PC-9 (cell line): ENCODE results near the gene CWC22. TPM values are rescaled to one million over a fixed set of nuclear protein-coding genes. Genes with fewer than 3 reads are reported as not detected.
"Not testable (repeated sequence)": the region's sequence is repeated elsewhere in the genome, so short reads cannot be mapped to it uniquely, and the experiment has no call there.

ENCODE experiments used
- BruUV-seq: library from RNA; stranded (reverse); fragments of 400-500 nt; replicated peaks from 2 replicates; lab custom pipeline; 2021; lab: Mats Ljungman, UMichigan
- CTCF ChIA-PET: fragments of 300-600 bp; sonication (Branson Sonifier 250); formaldehyde crosslinking; loops from one replicate; lab custom pipeline; 2022; ENCODE audit warnings: antibody characterized with exemption; lab: Charles Lee
- POLR2A ChIA-PET: fragments of 300-600 bp; sonication (Branson Sonifier 250); formaldehyde crosslinking; loops from one replicate; lab custom pipeline; 2022; ENCODE audit warnings: antibody characterized with exemption; ENCODE audit not compliant: unreplicated experiment; lab: Charles Lee
- DNase-seq, 2 experiments: peaks; one replicate each; pipeline versions ENCODE4 v3.0.0 to v3.0.0-alpha.2; 2015 to 2022; ENCODE audit warnings: mixed read lengths in 1 of 2
- H2AFZ ChIP-seq: fragments of 200-600 bp; sonication (generic); 2 replicates; pipeline ENCODE4 v1.8.1; 2017; ENCODE audit warnings: antibody characterized with exemption
- H3F3A ChIP-seq: fragments of 200-600 bp; sonication (generic); 2 replicates; pipeline ENCODE4 v1.8.1; 2017; ENCODE audit warnings: antibody characterized with exemption, mild to moderate bottlenecking, low read depth; ENCODE audit not compliant: insufficient read depth
- H3K27ac ChIP-seq: fragments of 200-600 bp; sonication (generic); 2 replicates; pipeline ENCODE4 v1.6.1; 2016; ENCODE audit warnings: mixed run types
- H3K27me3 ChIP-seq: fragments of 200-600 bp; sonication (generic); 2 replicates; pipeline ENCODE4 v1.6.1; 2016; ENCODE audit warnings: low read depth, mixed run types; ENCODE audit not compliant: insufficient read depth
- H3K36me3 ChIP-seq: fragments of 200-600 bp; sonication (generic); 2 replicates; pipeline ENCODE4 v1.6.1; 2016; ENCODE audit warnings: low read depth, mixed run types
- H3K4me1 ChIP-seq: fragments of 200-600 bp; sonication (generic); replicated peaks from 2 replicates; pipeline ENCODE4 v1.6.1; 2016; ENCODE audit warnings: mixed run types; ENCODE audit not compliant: insufficient read depth
- H3K4me2 ChIP-seq: fragments of 200-600 bp; sonication (generic); 2 replicates; pipeline ENCODE4 v1.6.1; 2017; ENCODE audit warnings: mixed run types
- H3K4me3 ChIP-seq: fragments of 200-600 bp; sonication (generic); 2 replicates; pipeline ENCODE4 v1.6.1; 2016; ENCODE audit warnings: mixed run types
- H3K79me2 ChIP-seq: fragments of 200-600 bp; sonication (generic); 2 replicates; pipeline ENCODE4 v1.6.1; 2017; ENCODE audit warnings: low read depth, mixed run types
- H3K9me2 ChIP-seq: fragments of 200-600 bp; sonication (generic); 2 replicates; pipeline ENCODE4 v1.8.1; 2017; ENCODE audit warnings: mild to moderate bottlenecking; ENCODE audit not compliant: insufficient read depth
- H3K9me3 ChIP-seq: fragments of 200-600 bp; sonication (generic); 2 replicates; pipeline ENCODE4 v1.8.1; 2016; ENCODE audit warnings: low read depth; ENCODE audit not compliant: insufficient read depth
- H4K20me1 ChIP-seq: fragments of 200-600 bp; sonication (generic); 2 replicates; pipeline ENCODE4 v1.8.1; 2017; ENCODE audit not compliant: insufficient read depth
- EZH2 ChIP-seq: fragments of 200-600 bp; sonication (generic); IDR thresholded peaks from 2 replicates; pipeline ENCODE4 v1.8.0; 2017; ENCODE audit warnings: antibody characterized with exemption, low read depth
- intact Hi-C: fragments of 100-400 bp; cut with micrococcal nuclease; formaldehyde crosslinking; loops from one replicate; pipeline ENCODE4 v1.10.0; 2022; ENCODE audit not compliant: unreplicated experiment
- total RNA-seq: library from RNA; stranded (reverse); gene quantifications from 2 replicates; pipeline ENCODE4 v1.2.3, GENCODE V29; 2021
- TF ChIP-seq, protein P1 (sequence below): fragments of 200-600 bp; sonication (generic); conservative IDR thresholded peaks from 2 replicates; pipeline ENCODE4 v1.6.1; 2017; ENCODE audit warnings: mixed run types, antibody characterized with exemption, mild to moderate bottlenecking, moderate library complexity

Gene CWC22
- total RNA-seq, 1 experiment from 2014 or later, result 35.2 TPM

DNA sequence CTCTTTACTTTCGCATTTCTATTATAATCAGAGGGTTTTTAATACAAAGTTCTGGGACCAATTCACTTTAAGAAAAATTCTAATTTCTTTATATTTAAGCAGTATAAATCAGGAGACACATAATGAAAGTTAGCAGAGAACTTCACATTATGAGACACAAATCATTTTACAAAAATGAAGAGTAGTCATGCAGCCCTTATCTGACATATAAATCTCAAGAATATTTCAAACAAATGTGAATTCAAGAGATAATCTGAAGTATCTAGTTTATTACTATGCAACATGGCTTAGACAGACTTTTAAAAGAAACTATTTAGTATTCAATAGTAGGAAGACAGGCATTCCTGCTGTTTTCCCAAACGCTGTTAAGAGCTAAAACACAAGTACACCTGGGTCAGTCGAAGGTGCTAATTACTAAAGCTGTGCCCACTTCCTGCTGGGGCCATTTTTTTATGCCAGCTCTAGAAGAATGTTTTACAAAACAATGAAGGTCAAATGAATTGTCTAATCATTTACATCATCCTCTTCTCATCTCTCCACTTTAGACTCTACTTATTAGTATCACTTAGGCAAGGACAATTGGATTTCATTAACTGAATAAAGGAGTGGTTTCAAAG, 40.2 kb downstream of the CWC22 start:
- Histone ChIP-seq H3K9me3 (no peaks in the 10 kb centered on the region), H4K20me1 (no peaks in the 10 kb centered on the region), H3F3A (no peaks in the 10 kb centered on the region), H3K9me2 (no peaks in the 10 kb centered on the region), H3K27ac (no peak overlapping the region), H3K4me3 (no peak overlapping the region), H3K4me1 (0 out of 2 replicates have a peak, but pooled peaks cover 8% of the 10 kb centered on the region), H3K79me2 (no peaks in the 10 kb centered on the region), H3K4me2 (no peak overlapping the region), H3K27me3 (no peaks in the 10 kb centered on the region), H2AFZ (no peak overlapping the region), H3K36me3 (peaks cover 50% of the 10 kb centered on the region)
- no peak for DNase-seq
- CTCF ChIA-PET, result interaction anchor here (0.6 kb wide), 1 partner anchor 1500 kb away, joined by 3 read pairs; no protein-coding TSS in a partner anchor
- POLR2A ChIA-PET, result no interaction called here
- intact Hi-C loops, result no loop called here
- TF ChIP-seq, protein P1, sequence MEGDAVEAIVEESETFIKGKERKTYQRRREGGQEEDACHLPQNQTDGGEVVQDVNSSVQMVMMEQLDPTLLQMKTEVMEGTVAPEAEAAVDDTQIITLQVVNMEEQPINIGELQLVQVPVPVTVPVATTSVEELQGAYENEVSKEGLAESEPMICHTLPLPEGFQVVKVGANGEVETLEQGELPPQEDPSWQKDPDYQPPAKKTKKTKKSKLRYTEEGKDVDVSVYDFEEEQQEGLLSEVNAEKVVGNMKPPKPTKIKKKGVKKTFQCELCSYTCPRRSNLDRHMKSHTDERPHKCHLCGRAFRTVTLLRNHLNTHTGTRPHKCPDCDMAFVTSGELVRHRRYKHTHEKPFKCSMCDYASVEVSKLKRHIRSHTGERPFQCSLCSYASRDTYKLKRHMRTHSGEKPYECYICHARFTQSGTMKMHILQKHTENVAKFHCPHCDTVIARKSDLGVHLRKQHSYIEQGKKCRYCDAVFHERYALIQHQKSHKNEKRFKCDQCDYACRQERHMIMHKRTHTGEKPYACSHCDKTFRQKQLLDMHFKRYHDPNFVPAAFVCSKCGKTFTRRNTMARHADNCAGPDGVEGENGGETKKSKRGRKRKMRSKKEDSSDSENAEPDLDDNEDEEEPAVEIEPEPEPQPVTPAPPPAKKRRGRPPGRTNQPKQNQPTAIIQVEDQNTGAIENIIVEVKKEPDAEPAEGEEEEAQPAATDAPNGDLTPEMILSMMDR, result no peak
- TF ChIP-seq EZH2, result no peak
- BruUV-seq, result no TSS peak

DNA sequence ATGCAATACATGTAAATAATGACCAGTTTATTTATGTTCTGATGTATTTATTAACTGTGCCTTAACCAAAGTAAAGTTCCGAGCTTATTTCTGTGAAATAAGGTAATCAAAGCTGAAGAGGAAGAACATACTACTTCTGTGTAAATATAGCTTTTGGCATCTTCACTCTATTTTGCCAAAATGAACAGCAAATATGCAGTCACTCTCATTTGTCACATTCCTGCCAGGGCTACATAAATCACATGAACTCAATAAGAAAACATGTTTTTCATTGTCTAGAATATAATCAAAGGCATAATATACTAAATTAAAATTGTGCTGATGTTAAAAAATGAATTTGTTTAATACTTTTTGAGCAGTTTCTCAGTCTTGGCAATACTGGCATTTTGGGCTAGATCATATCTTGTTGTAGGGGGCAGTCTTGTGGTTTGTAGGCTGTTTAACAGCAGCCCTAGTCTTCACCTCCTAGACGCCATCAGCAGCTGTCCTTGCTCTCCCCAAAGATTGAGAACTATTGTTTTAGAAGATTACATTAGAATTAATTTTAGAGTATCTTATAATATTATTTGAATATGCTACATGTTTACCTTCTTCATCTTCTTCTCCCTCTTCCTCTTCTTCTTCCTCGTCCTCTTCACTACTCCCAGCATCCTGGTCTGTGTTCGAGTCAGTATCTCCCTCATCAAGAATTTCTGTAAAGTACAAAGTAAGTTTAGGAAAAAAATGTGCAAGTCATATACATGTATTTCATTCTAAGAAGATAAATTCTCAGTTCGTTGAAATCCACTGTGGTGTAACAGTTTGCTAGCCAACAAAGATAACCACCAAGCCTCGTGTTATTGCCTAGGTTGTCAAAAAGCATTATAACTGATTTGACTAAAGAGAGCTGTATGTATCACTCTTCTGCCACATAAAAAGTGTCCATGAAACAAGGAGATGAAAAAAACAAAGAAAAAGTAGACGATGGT, 41.5 kb downstream of the CWC22 start:
- Histone ChIP-seq H3K36me3 (peaks cover 50% of the 10 kb centered on the region), H3K9me2 (no peaks in the 10 kb centered on the region)

DNA sequence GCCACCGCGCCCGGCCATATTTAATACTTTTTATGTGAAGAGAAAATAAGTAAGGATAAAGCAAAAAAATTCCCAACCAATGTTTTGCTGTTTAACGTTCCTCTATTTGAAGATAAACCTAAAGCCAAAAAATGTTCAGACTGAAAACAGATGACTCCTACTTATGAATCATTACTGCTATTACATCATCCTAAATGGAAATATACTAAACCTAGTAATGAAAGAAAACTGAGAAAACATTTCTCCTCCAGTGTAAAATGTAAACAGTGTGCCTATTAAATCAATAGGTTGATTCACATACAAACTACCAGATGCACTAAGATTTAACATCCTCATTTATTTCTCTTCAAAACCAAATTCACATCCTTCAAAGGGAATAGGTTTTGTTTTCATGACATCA, 43.5 kb downstream of the CWC22 start:
- Histone ChIP-seq H3K4me1 (0 out of 2 replicates have a peak, but pooled peaks cover 8% of the 10 kb centered on the region), H3K4me3 (no peak overlapping the region), H2AFZ (no peak overlapping the region), H3K9me3 (no peaks in the 10 kb centered on the region), H3K27me3 (no peaks in the 10 kb centered on the region), H3K27ac (peak overlapping the region; percentile 28), H3K9me2 (no peaks in the 10 kb centered on the region), H3K79me2 (no peaks in the 10 kb centered on the region), H3K36me3 (peaks cover 42% of the 10 kb centered on the region), H4K20me1 (no peaks in the 10 kb centered on the region), H3K4me2 (no peak overlapping the region), H3F3A (no peaks in the 10 kb centered on the region)
- CTCF ChIA-PET, result no interaction called here
- POLR2A ChIA-PET, result no interaction called here
- intact Hi-C loops, result no loop called here
- no peak for TF ChIP-seq EZH2
- TF ChIP-seq, protein P1, result no peak
- BruUV-seq, result no TSS peak
- no peak for DNase-seq

More for the DNA sequence above, 41.5 kb downstream of the CWC22 start:
- ChIA-PET POLR2A (no interaction called here), CTCF (no interaction called here)
- no peaks in the 10 kb centered on the region for H4K20me1 ChIP-seq
- intact Hi-C loops, result no loop called here
- no peak overlapping the region for H2AFZ ChIP-seq
- no TSS peak for BruUV-seq
- no peak for TF ChIP-seq EZH2
- TF ChIP-seq, protein P1, result no peak
- no peak overlapping the region for H3K27ac ChIP-seq
- no peak overlapping the region for H3K4me2 ChIP-seq
- no peak overlapping the region for H3K4me3 ChIP-seq
- DNase-seq, result no peak
- 0 out of 2 replicates have a peak, but pooled peaks cover 8% of the 10 kb centered on the region for H3K4me1 ChIP-seq
- H3K27me3 ChIP-seq, result no peaks in the 10 kb centered on the region
- H3K79me2 ChIP-seq, result no peaks in the 10 kb centered on the region
- no peaks in the 10 kb centered on the region for H3F3A ChIP-seq
- H3K9me3 ChIP-seq, result no peaks in the 10 kb centered on the region

DNA sequence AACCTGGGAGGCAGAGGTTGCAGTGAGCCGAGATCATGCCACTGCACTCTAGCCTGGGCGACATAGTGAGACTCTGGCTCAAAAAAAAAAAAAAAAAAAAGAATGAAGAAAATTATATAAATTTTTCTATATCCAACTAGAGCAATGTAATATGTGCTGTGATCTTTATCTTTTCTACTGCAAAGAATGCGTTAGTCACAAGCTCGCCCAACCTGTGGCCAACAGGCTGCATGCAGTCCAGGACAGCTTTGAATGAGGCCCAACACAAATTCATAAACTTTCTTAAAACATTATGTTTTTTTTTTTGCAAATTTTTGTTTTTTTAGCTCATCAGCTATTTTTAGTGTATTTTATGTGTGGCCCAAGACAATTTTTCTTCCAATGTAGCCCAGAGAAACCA, 48.8 kb downstream of the CWC22 start:
- CTCF ChIA-PET, result interaction anchor here (0.7 kb wide), 3 partner anchors 89 to 1258 kb away, joined by 3 to 17 read pairs (median 6); no protein-coding TSS in a partner anchor
- H2AFZ ChIP-seq, H3F3A ChIP-seq, H3K27me3 ChIP-seq, DNase-seq, H3K4me3 ChIP-seq, H3K9me3 ChIP-seq, H3K79me2 ChIP-seq, H3K27ac ChIP-seq, BruUV-seq, H4K20me1 ChIP-seq, H3K4me2 ChIP-seq, intact Hi-C loops, POLR2A ChIA-PET, H3K9me2 ChIP-seq: not testable (repeated sequence)
- Histone ChIP-seq H3K4me1 (peaks cover 12% of the 10 kb centered on the region; the same call in 1 of the 2 replicates), H3K36me3 (peaks cover 45% of the 10 kb centered on the region)
